Subcutaneous adipose tissue (tissue), 4 donors: Measurements from ENCODE around the gene GPR141. TPM values are rescaled to one million over a fixed set of nuclear protein-coding genes. Genes with fewer than 3 reads are reported as not detected.

Experiments used
- total RNA-seq, 4 donors: library from RNA; depleted of rRNA; stranded (reverse); fragments of >200 nt; gene quantifications; one replicate each; pipeline ENCODE4 v1.1.0, GENCODE V29; 2016
- TF ChIP-seq, protein P1 (sequence below): fragments of 450-650 bp; IDR thresholded peaks from one replicate; pipeline ENCODE4 v1.5.1; 2016; ENCODE audit warnings: low read depth, mild to moderate bottlenecking, control low read depth, antibody characterized with exemption, moderate library complexity

GPR141 gene
- total RNA-seq, 4 donors from 2014 or later: 0.57 to 1.2 (median 1.1) TPM; not detected in 1

DNA sequence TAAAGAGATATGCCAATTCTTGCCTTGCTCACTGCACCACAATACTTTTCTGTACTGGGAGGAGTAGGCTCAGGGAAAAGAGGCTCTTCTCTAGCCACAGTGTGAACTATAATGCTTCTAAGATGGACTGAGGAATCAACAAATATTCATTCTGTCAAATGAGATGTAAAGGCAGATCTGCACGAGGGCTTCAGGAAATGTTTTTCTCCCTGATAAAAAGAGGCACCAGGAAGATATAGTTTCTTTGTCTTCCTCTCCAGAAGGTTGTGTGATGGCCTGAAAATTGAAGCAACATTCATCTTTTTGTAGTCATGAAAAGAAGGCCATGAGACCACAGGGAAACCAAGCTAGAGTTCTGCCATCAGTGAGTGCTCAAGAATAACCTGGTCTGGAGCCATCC is 85.7 kb downstream of the GPR141 start:
- TF ChIP-seq, protein P1, sequence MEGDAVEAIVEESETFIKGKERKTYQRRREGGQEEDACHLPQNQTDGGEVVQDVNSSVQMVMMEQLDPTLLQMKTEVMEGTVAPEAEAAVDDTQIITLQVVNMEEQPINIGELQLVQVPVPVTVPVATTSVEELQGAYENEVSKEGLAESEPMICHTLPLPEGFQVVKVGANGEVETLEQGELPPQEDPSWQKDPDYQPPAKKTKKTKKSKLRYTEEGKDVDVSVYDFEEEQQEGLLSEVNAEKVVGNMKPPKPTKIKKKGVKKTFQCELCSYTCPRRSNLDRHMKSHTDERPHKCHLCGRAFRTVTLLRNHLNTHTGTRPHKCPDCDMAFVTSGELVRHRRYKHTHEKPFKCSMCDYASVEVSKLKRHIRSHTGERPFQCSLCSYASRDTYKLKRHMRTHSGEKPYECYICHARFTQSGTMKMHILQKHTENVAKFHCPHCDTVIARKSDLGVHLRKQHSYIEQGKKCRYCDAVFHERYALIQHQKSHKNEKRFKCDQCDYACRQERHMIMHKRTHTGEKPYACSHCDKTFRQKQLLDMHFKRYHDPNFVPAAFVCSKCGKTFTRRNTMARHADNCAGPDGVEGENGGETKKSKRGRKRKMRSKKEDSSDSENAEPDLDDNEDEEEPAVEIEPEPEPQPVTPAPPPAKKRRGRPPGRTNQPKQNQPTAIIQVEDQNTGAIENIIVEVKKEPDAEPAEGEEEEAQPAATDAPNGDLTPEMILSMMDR: no peak

DNA sequence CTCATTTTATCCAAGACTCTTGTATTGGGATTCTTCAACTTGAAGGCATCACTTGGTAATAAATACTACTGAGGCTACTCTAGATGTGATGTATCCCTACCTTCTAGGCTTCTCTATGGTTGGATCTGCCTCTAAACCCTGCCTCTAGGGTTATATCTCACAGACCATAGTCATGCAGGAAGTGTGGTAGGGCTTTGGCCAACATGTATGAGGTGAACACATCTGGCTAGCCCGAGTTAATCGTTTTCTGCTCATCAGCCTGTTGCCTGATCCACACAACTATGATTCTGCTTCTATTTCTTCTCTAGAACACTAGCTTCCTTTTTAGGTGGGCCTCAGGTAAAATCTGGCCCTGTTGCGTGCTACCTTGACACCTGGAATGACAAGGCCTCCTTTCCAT is 86.2 kb downstream of the GPR141 start:
- TF ChIP-seq, protein P1: no peak

DNA sequence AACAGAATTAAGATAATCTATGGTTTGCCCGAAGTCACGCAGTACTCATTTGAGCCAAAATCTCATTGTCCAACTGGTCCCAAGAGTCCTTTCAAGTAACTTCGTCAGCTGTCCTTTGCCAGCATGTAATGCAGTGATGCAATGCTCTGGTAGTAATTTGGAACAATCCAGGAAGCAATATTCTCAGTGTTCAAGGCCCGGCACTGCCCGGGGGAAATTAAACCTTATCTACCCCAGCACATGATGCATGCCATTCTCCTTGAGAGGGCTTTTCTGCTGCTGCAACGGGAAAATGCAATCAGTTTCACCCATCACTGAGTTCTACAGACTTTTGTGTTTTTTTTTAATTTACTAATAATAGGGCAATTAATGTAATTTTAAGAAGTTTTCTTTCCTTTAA is 87.3 kb downstream of the GPR141 start:
- TF ChIP-seq, protein P1: no peak

DNA sequence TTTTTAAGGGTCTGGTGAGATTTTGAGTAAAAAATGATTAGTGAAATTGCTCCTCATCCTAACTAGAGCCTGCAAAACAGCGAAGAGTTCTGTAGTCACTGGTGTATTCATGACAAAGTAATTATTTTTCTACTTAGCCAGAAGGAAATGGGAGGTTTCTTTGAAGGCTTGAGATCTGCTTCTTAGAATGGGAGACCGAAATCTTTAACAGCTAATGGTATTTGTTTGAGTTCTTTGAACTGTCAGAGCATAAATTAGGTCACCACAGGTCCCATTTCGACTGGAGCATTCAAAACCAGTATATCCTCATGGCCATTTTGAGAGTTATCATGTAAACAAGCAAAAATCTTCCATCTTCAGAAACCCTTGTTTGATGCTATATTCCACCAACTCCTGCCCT is 87.8 kb downstream of the GPR141 start:
- TF ChIP-seq, protein P1: no peak

DNA sequence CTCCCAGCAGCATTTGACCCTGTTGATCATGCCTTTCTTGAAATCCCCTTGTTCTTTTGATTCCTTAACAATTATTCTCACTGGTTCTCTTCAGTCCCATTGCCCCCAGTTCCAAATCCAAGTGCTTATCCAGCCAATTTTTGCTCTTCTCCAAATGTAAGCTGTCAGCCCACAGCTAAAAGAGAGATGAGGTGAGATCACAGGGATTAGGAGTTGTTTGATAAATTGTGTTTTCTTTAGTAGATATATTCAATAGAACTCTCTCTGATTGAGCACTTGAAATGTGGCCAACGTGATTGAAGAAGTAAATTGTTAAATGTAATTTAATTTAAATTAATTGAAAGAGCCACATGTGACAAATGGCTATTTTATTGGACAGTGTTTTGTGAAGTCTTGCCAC is 88.2 kb downstream of the GPR141 start:
- TF ChIP-seq, protein P1: no peak

DNA sequence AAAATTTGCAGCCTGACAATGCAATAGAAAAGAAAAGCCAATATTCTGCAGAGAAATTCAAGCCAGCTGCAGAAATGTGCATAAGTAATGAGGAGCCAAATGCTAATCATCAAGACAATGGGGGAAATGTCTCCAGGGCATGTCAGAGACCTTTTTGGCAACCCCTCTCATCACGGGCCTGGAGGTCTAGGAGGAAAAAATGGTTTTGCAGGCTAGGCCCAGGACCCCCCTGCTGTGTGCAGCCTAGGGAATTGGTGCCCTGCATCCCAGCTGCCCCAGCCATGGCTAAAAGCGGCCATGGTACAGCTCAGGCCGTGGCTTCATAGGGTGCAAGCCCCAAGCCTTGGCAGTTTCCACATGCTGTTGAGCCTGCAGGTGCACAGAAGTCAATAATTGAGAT is 92.4 kb downstream of the GPR141 start:
- TF ChIP-seq, protein P1: no peak

DNA sequence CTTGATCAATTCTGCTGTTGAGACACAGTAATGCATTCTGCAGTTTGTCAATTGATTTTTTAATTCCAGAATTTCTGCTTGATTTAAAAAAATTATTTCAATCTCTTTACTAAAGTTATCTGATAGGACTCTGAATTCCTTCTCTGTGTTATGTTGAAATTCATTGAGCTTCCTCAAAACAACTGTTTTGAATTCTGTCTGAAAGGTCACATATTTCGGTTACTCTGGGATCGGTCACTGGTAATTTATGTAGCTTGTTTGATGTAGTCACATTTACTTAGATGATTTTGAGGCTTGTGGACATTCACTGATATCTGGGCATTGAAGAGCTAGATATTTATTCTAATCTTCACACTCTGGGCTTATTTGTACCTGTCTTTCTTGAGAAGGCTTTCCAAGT is 97.6 kb downstream of the GPR141 start:
- TF ChIP-seq, protein P1: no peak

DNA sequence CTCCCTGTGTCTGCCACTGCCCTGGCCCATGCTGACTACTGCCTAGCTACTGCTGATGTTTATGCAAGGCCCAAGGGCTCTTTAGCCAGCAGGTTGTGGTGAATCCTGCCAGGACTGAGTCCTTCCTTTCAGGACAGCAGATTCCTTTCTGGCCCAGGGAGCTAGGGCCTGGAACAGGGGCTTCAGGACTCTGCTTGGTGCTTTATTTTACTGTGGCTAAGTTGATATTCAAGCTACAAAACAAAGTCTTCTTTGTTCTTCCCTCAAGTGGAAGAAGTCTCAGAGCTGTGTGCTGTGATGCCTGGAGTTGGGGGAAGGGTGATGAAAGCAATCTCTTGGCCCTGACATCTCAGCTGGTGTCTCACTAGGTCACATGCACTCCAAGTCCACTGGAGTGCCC is 98.6 kb downstream of the GPR141 start:
- TF ChIP-seq, protein P1: no peak
